Glomerular visceral epithelial cell (primary cell): ENCODE results near the gene KANSL1.

Experiments
- DNase-seq: peaks from one replicate; pipeline ENCODE4 v3.0.0-alpha.2; 2016; ENCODE audit errors: extremely low spot score

KANSL1 gene

GRCh38 chr17:46167267-46167666, 26.0 kb downstream of the KANSL1 start:
- no peak for DNase-seq

- DNase-seq = no peak
Observed at GRCh38 chr17:46166692-46167249, 26.5 kb downstream of the KANSL1 start.

- DNase-seq = no peak
Observed at GRCh38 chr17:46163929-46164594, 29.2 kb downstream of the KANSL1 start.

- no peak for DNase-seq
Observed at GRCh38 chr17:46163316-46163715, 29.9 kb downstream of the KANSL1 start.

GRCh38 chr17:46162866-46163265, 30.4 kb downstream of the KANSL1 start:
- no peak for DNase-seq

- DNase-seq = no peak
Observed at GRCh38 chr17:46160169-46160568, 33.1 kb downstream of the KANSL1 start.

- peak; percentile 22 for DNase-seq
Observed at GRCh38 chr17:46159686-46160085, 33.5 kb downstream of the KANSL1 start.

GRCh38 chr17:46158323-46159296, 34.6 kb downstream of the KANSL1 start:
- DNase-seq = no peak

- no peak for DNase-seq
Observed at GRCh38 chr17:46157443-46158062, 35.7 kb downstream of the KANSL1 start.

- peak; percentile 47 for DNase-seq
Observed at GRCh38 chr17:46154151-46154816, 38.9 kb downstream of the KANSL1 start.

- DNase-seq = no peak
Observed at GRCh38 chr17:46152423-46152822, 40.8 kb downstream of the KANSL1 start.

GRCh38 chr17:46151762-46152161, 41.5 kb downstream of the KANSL1 start:
- DNase-seq = no peak

- DNase-seq = no peak
Observed at GRCh38 chr17:46150216-46150963, 42.8 kb downstream of the KANSL1 start.

GRCh38 chr17:46148247-46148646, 45.0 kb downstream of the KANSL1 start:
- DNase-seq = no peak

GRCh38 chr17:46147296-46147695, 45.9 kb downstream of the KANSL1 start:
- no peak for DNase-seq

GRCh38 chr17:46144246-46144645, 49.0 kb downstream of the KANSL1 start:
- DNase-seq = no peak

- DNase-seq = no peak
Observed at GRCh38 chr17:46143827-46144236, 49.4 kb downstream of the KANSL1 start.

GRCh38 chr17:46141645-46142044, 51.6 kb downstream of the KANSL1 start:
- no peak for DNase-seq

GRCh38 chr17:46140645-46141197, 52.5 kb downstream of the KANSL1 start:
- DNase-seq = no peak

- DNase-seq = peak; percentile 34
Observed at GRCh38 chr17:46139432-46140210, 53.6 kb downstream of the KANSL1 start.
